ENCODE results near the gene GTF2H4.

GTF2H4 gene

GRCh38 chr6:30894381-30894780 lies 13.6 kb upstream of the GTF2H4 start:
- TF ChIP-seq EZH2phosphoT487 (conservative IDR thresholded peaks at IDR 0.05; ENCODE audit: low read length) (no peak), CTCF (IDR thresholded peaks at IDR 0.05; ENCODE audit: insufficient read depth, low read length, poor library complexity, severe bottlenecking) (no peak)
- no peaks in the 10 kb centered on the region for H3F3A ChIP-seq (ENCODE audit: insufficient read depth)
- no peaks in the 10 kb centered on the region for H3K9me2 ChIP-seq (replicated peaks; ENCODE audit: insufficient read depth, low read length)
- H3K27ac ChIP-seq (ENCODE audit: low read depth, low read length): no peak overlapping the region
- no peaks in the 10 kb centered on the region for H3K27me3 ChIP-seq (ENCODE audit: low read length)
- H4K20me1 ChIP-seq (ENCODE audit: low read depth, low read length): no peaks in the 10 kb centered on the region
- H3K79me2 ChIP-seq (ENCODE audit: insufficient read depth, low read length): no peaks in the 10 kb centered on the region
- no peak overlapping the region for H3K9ac ChIP-seq (ENCODE audit: low read length)
- H3K9me3 ChIP-seq (ENCODE audit: insufficient read depth, low read length): no peaks in the 10 kb centered on the region
- no peak overlapping the region for H2AFZ ChIP-seq (ENCODE audit: low read depth, low read length, severe bottlenecking)
- H3K4me2 ChIP-seq (ENCODE audit: low read depth, low read length, poor library complexity, severe bottlenecking): no peak overlapping the region
- H3K36me3 ChIP-seq (ENCODE audit: low read length): no peaks in the 10 kb centered on the region
- no peak overlapping the region for H3K4me3 ChIP-seq (ENCODE audit: insufficient read depth, low read length, poor library complexity, severe bottlenecking)

GRCh38 chr6:30894935-30895334 lies 13.1 kb upstream of the GTF2H4 start:
- no peak overlapping the region for H3K27ac ChIP-seq (ENCODE audit: low read depth, low read length)
- no peaks in the 10 kb centered on the region for H3F3A ChIP-seq (ENCODE audit: insufficient read depth)
- H3K4me3 ChIP-seq (ENCODE audit: insufficient read depth, low read length, poor library complexity, severe bottlenecking): no peak overlapping the region
- no peak for TF ChIP-seq CTCF (IDR thresholded peaks at IDR 0.05; ENCODE audit: insufficient read depth, low read length, poor library complexity, severe bottlenecking)
- TF ChIP-seq EZH2phosphoT487 (conservative IDR thresholded peaks at IDR 0.05; ENCODE audit: low read length): no peak
- no peaks in the 10 kb centered on the region for H3K27me3 ChIP-seq (ENCODE audit: low read length)
- H3K79me2 ChIP-seq (ENCODE audit: insufficient read depth, low read length): no peaks in the 10 kb centered on the region
- H3K9me2 ChIP-seq (replicated peaks; ENCODE audit: insufficient read depth, low read length): no peaks in the 10 kb centered on the region
- H3K36me3 ChIP-seq (ENCODE audit: low read length): no peaks in the 10 kb centered on the region
- H3K9ac ChIP-seq (ENCODE audit: low read length): no peak overlapping the region
- no peaks in the 10 kb centered on the region for H3K9me3 ChIP-seq (ENCODE audit: insufficient read depth, low read length)
- H4K20me1 ChIP-seq (ENCODE audit: low read depth, low read length): no peaks in the 10 kb centered on the region
- H2AFZ ChIP-seq (ENCODE audit: low read depth, low read length, severe bottlenecking): no peak overlapping the region
- no peak overlapping the region for H3K4me2 ChIP-seq (ENCODE audit: low read depth, low read length, poor library complexity, severe bottlenecking)

- Histone ChIP-seq H4K20me1 (ENCODE audit: low read depth, low read length) (no peaks in the 10 kb centered on the region), H3F3A (ENCODE audit: insufficient read depth) (no peaks in the 10 kb centered on the region), H3K4me3 (ENCODE audit: insufficient read depth, low read length, poor library complexity, severe bottlenecking) (no peak overlapping the region), H3K9me3 (ENCODE audit: insufficient read depth, low read length) (no peaks in the 10 kb centered on the region), H3K36me3 (ENCODE audit: low read length) (no peaks in the 10 kb centered on the region), H3K27me3 (ENCODE audit: low read length) (no peaks in the 10 kb centered on the region), H3K4me2 (ENCODE audit: low read depth, low read length, poor library complexity, severe bottlenecking) (no peak overlapping the region), H3K9ac (ENCODE audit: low read length) (no peak overlapping the region), H3K9me2 (replicated peaks; ENCODE audit: insufficient read depth, low read length) (no peaks in the 10 kb centered on the region), H2AFZ (ENCODE audit: low read depth, low read length, severe bottlenecking) (no peak overlapping the region), H3K27ac (ENCODE audit: low read depth, low read length) (no peak overlapping the region), H3K79me2 (ENCODE audit: insufficient read depth, low read length) (no peaks in the 10 kb centered on the region)
- TF ChIP-seq CTCF (IDR thresholded peaks at IDR 0.05; ENCODE audit: insufficient read depth, low read length, poor library complexity, severe bottlenecking) (no peak), EZH2phosphoT487 (conservative IDR thresholded peaks at IDR 0.05; ENCODE audit: low read length) (no peak)
These were observed 12.7 kb upstream of the GTF2H4 start for GRCh38 chr6:30895343-30895742.

All from SU-DHL-6 (cell line).